Heart right ventricle (tissue), 16 donors: Measurements from ENCODE around the gene GATA1. TPM values are rescaled to one million over a fixed set of nuclear protein-coding genes. Genes with fewer than 3 reads are reported as not detected.

Source experiments
- ATAC-seq, 8 donors: fragments of 200-7000 bp; cut with Tn5 transposase; one replicate each; pipeline ENCODE4 v1.9.1; 2020; ENCODE audit warnings: mild to moderate bottlenecking in 8 of 8, moderate library complexity in 8 of 8, moderate number of reproducible peaks in 1 of 8
- DNase-seq, 2 donors: peaks; one replicate each; pipeline ENCODE4 v3.0.0-alpha.2; 2020
- H3K27ac ChIP-seq, 10 donors: fragments of 200-600 bp; sonication (generic) in 2 of 10; one replicate each; pipeline versions ENCODE4 v1.5.0 to v1.8.0; 2020 to 2022; ENCODE audit warnings: mild to moderate bottlenecking in 3 of 10
- H3K27me3 ChIP-seq, 7 donors: fragments of 200-600 bp; one replicate each; pipeline ENCODE4 v1.8.0; 2021 to 2022; ENCODE audit warnings: mild to moderate bottlenecking in 2 of 7
- H3K36me3 ChIP-seq, 9 donors: fragments of 200-600 bp; sonication (generic) in 1 of 9; one replicate each; pipeline versions ENCODE4 v1.5.0 to v1.8.0; 2020 to 2022; ENCODE audit warnings: mild to moderate bottlenecking in 2 of 9
- H3K4me1 ChIP-seq, 9 donors: fragments of 200-600 bp; sonication (generic) in 1 of 9; one replicate each; pipeline versions ENCODE4 v1.5.0 to v1.8.0; 2020 to 2022; ENCODE audit warnings: mild to moderate bottlenecking in 4 of 9
- H3K4me3 ChIP-seq, 10 donors: fragments of 200-600 bp; sonication (generic) in 2 of 10; one replicate each; pipeline versions ENCODE4 v1.5.0 to v1.8.0; 2020 to 2022; ENCODE audit warnings: mild to moderate bottlenecking in 7 of 10, moderate library complexity in 2 of 10
- H3K9me3 ChIP-seq, 11 donors: fragments of 200-600 bp in 10 of 11; sonication (generic) in 2 of 11; one replicate each; pipeline versions ENCODE4 v1.5.0 to v1.8.0; 2013 to 2022; ENCODE audit warnings: mild to moderate bottlenecking in 2 of 11, control low read depth in 1 of 11, moderate library complexity in 1 of 11
- WGBS, 2 donors: extraction: QIAGEN DNeasy Blood & Tissue Kit; methylation state at CpG; one replicate each; pipeline ENCODE4 v1.1.7; 2013; ENCODE audit warnings: inconsistent platforms in 1 of 2; 5-methylcytosine and 5-hydroxymethylcytosine counted together
- intact Hi-C, 10 donors: fragments of 100-400 bp; cut with DNase I; formaldehyde crosslinking; loops; one replicate each; pipeline versions ENCODE4 v1.11.1 to v1.14.2; 2022
- polyA plus RNA-seq, 2 donors: library from polyadenylated mRNA; stranded (reverse); fragments of 200-250 nt; gene quantifications; one replicate each; pipeline ENCODE4 v1.2.3, GENCODE V29; 2013
- total RNA-seq, 10 donors: library from RNA; stranded (reverse); fragmentation: NEBNext Ultra II Directional in 3 of 10; extraction: Animal tissue kit (Norgen Biotek cat#: 25700) in 3 of 10; gene quantifications; one replicate each; pipeline versions ENCODE4 v1.2.1 to v1.2.4, GENCODE V29; 2021 to 2023
- TF ChIP-seq, protein P1 (sequence below), 9 donors: fragments of 200-600 bp; sonication (generic) in 2 of 9; IDR thresholded peaks; one replicate each; pipeline versions ENCODE4 v1.5.0 to v1.8.0; 2021 to 2022; ENCODE audit warnings: antibody characterized with exemption in 9 of 9, mild to moderate bottlenecking in 5 of 9, moderate library complexity in 1 of 9
- donor health status: Arrhythmogenic right ventricular cardiomyopathy.
- donor health status: ischemic (EF 13 %, LVEDD 7.1; RV severe dilation, severe dysfunction).
- donor health status: healthy with polysubstance abuse.
- donor health status: DM: no; HTN: yes; CAD: no.
- donor health status: DM: no; HTN: no; CAD: no.
- donor health status: ischemic (EF 25% LVEDD 6.9; RV normal size, moderate dysfunction).
- donor health status: ischemic (EF 25% LVEDD 5.7; RV mildly dilated, moderate dysfunction).
- donor health status: healthy.
- donor health status: DM: yes; HTN: yes; CAD: no.
- donor health status: Ischemic cardiomyopathy.
- donor health status: ischemic (EF 35%, LVEDD 5.7; RV mildly dilated, moderate dysfunction).
- donor health status: nonischemic (EF 11% LVEDD 7.7; RV severe dilation, severe dysfunction).
- donor health status: DM: yes; HTN: yes; CAD: no.
- donor health status: PGD.
- donor health status: ischemic (EF 29% LVEDD 5.4; RV normal size, mild dysfunction).
- donor health status: nonischemic (EF 23%, LVEDD 6.1; RV moderate dilation, normal function).

GATA1 gene
- total and polyA plus RNA-seq, 12 donors, result 0.07 to 0.25 (median 0.23) TPM; not detected in 9

DNA sequence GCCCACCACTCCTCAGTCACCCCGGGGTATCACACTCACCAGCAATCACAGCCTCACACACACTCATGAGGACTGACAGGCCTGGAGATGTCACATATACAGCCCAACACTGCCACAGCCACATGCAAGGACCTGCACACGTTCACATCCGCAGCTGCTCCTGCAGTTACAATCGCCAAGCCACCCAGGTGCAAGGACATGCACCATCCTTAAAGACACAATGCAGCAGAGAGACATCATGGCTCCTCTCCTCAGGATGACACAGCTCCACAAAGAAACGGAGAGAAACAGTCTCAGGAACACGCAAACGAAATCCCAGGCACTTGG is 48.0 kb downstream of the GATA1 start:
- ATAC-seq (no peak), DNase-seq (no peak)
- 7 to 12% methylated on average over 7 of the region's 7 CpGs for WGBS, 2 donors
- H3K4me1 ChIP-seq, result no peaks in the 10 kb centered on the region
- H3K27me3 ChIP-seq, result peaks cover 0 to 83% (median 44%) of the 10 kb centered on the region in 7 donors
- no peaks in the 10 kb centered on the region for H3K36me3 ChIP-seq
- H3K4me3 ChIP-seq, result no peak overlapping the region
- H3K27ac ChIP-seq, result no peak overlapping the region
- no peaks in the 10 kb centered on the region for H3K9me3 ChIP-seq
- TF ChIP-seq, protein P1, sequence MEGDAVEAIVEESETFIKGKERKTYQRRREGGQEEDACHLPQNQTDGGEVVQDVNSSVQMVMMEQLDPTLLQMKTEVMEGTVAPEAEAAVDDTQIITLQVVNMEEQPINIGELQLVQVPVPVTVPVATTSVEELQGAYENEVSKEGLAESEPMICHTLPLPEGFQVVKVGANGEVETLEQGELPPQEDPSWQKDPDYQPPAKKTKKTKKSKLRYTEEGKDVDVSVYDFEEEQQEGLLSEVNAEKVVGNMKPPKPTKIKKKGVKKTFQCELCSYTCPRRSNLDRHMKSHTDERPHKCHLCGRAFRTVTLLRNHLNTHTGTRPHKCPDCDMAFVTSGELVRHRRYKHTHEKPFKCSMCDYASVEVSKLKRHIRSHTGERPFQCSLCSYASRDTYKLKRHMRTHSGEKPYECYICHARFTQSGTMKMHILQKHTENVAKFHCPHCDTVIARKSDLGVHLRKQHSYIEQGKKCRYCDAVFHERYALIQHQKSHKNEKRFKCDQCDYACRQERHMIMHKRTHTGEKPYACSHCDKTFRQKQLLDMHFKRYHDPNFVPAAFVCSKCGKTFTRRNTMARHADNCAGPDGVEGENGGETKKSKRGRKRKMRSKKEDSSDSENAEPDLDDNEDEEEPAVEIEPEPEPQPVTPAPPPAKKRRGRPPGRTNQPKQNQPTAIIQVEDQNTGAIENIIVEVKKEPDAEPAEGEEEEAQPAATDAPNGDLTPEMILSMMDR (IDR thresholded peaks at IDR 0.05), result no peak
- intact Hi-C loops, result loop anchor here in 1 of 10 donors (10.0 kb wide), 1 partner anchor 60 kb away; no protein-coding TSS in a partner anchor

DNA sequence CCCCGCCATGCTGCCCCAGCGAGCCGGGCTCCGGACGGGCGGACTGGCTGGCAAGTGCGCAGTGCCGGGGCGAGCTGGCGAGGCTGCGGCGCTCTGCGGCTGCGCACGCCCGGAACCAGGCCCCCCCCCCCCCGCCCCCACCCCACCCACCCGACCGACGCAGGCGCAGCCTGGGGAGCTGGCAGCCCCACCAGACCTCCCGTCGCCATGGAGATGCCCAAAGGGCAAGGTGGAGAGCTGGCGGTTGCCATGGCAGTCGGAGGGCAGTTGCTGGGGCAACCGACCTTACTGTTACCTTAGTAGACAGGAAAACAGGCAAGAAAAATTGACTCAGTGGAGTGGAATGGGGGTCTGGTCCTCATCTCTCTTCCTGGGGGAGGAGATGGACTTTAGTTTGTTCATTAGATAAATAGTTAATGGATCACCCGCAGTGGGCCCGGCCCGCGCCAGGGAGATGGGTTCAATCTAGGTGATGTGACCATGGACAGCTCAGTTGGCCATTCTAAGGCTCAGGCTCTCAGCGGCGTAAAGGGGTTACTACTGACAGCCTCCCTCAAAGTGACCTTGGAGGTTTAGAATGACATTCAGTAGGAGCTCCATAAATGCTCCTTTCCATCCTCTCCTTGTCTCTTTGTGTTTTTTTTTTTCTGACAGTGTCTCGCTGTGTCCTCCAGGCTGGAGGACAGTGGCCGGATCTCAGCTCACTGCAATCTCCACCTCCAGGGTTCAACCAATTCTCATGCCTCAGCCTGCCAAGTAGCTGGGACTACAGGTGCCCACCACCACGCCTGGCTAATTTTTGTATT is 49.3 kb downstream of the GATA1 start, which contains the start of gene PCSK1N:
TSS of gene PCSK1N (minus strand) at position 87 of the 806 bp plus-strand sequence. CDS start at position 9, 78 bp downstream.
- Histone ChIP-seq H3K4me1 (no peaks in the 10 kb centered on the region), H3K27me3 (peaks cover 0 to 78% (median 40%) of the 10 kb centered on the region in 7 donors), H3K36me3 (no peaks in the 10 kb centered on the region), H3K4me3 (peak within 1 kb of the TSS in 6 of 10 donors; percentile 7 to 26 (median 19)), H3K27ac (no peak within 1 kb of the TSS), H3K9me3 (no peaks in the 10 kb centered on the region)
- intact Hi-C loops, result loop anchor here in 1 of 10 donors (10.0 kb wide), 1 partner anchor 61 kb away; no protein-coding TSS in a partner anchor
- WGBS, 2 donors, result 15 to 39% methylated on average over 14 to 34 of the region's 35 CpGs
- ATAC-seq (no peak), DNase-seq (no peak)
- TF ChIP-seq, protein P1 (IDR thresholded peaks at IDR 0.05), result no peak

DNA sequence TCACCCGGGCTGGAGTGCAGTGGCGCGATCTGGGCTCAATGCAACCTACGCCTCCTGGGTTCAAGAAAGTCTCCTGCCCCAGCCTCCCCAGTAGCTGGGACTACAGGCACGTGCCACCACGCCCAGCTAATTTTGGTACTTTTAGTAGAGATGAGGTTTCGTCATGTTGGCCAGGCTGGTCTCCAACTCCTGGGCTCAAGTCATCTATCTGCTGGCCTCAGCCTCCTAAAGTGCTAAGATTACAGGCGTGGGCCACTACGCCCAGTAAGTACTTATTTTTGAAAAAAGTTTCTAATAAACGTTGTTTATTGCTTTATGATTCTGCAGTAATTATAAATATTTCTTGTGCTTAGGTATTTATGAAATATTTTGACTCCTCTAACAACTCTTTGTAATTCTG is 53.3 kb downstream of the GATA1 start:
- WGBS, 2 donors, result 82 to 87% methylated on average over 6 to 10 of the region's 10 CpGs
- Histone ChIP-seq H3K36me3 (no peaks in the 10 kb centered on the region), H3K4me3 (no peak overlapping the region), H3K27ac (no peak overlapping the region), H3K9me3 (no peaks in the 10 kb centered on the region), H3K4me1 (no peaks in the 10 kb centered on the region), H3K27me3 (peaks cover 0 to 51% (median 10%) of the 10 kb centered on the region in 7 donors)
- TF ChIP-seq, protein P1 (IDR thresholded peaks at IDR 0.05), result no peak
- DNase-seq (no peak), ATAC-seq (no peak)
- intact Hi-C loops, result loop anchor here in 1 of 10 donors (10.0 kb wide), 1 partner anchor 65 kb away; no protein-coding TSS in a partner anchor

Other genes with a start within 250 kb of the GATA1 start
- gene TBC1D25, start 246.9 kb upstream of the GATA1 start, total RNA-seq, result 10 to 100 TPM; 14.7 to 22.6 (median 18.7) TPM
- 10 to 100 TPM in 1 of 2 donors, 1 to 10 TPM in 1; 6.1 to 11.1 TPM for gene TBC1D25, start 246.9 kb upstream of the GATA1 start, polyA plus RNA-seq
- gene RBM3, start 212.1 kb upstream of the GATA1 start, total RNA-seq, result 100 to 1,000 TPM in 8 of 10 donors, 10 to 100 TPM in 2; 60.0 to 204 (median 111) TPM
- 100 to 1,000 TPM in 1 of 2 donors, 10 to 100 TPM in 1; 99.6 to 127 TPM for gene RBM3, start 212.1 kb upstream of the GATA1 start, polyA plus RNA-seq
- gene WDR13, start 189.1 kb upstream of the GATA1 start, total RNA-seq, result 100 to 1,000 TPM; 121 to 176 (median 157) TPM
- gene WDR13, start 189.1 kb upstream of the GATA1 start, polyA plus RNA-seq, result 100 to 1,000 TPM; 292 to 352 TPM
- gene WAS, start 102.8 kb upstream of the GATA1 start, total RNA-seq, result 10 to 100 TPM in 1 of 10 donors, 1 to 10 TPM in 8, under 1 TPM in 1; 0.86 to 14.3 (median 1.7) TPM
- gene WAS, start 102.8 kb upstream of the GATA1 start, polyA plus RNA-seq, result 1 to 10 TPM; 1.9 TPM
- gene SUV39H1, start 89.9 kb upstream of the GATA1 start, total RNA-seq, result 1 to 10 TPM; 2.2 to 5.6 (median 3.1) TPM
- gene SUV39H1, start 89.9 kb upstream of the GATA1 start, polyA plus RNA-seq, result 1 to 10 TPM; 1.4 to 4.6 TPM
- gene GLOD5, start 24.8 kb upstream of the GATA1 start, total RNA-seq, result not detected
- not detected for gene GLOD5, start 24.8 kb upstream of the GATA1 start, polyA plus RNA-seq
- gene HDAC6, start 15.5 kb downstream of the GATA1 start, total RNA-seq, result 10 to 100 TPM; 28.4 to 45.6 (median 32.3) TPM
- 100 to 1,000 TPM in 1 of 2 donors, 10 to 100 TPM in 1; 31.7 to 102 TPM for gene HDAC6, start 15.5 kb downstream of the GATA1 start, polyA plus RNA-seq
- gene ERAS, start 39.9 kb downstream of the GATA1 start, total RNA-seq, result not detected
- gene ERAS, start 39.9 kb downstream of the GATA1 start, polyA plus RNA-seq, result under 1 TPM in 1 of 2 donors, not detected in 1; 0.04 TPM
- gene PCSK1N, start 49.0 kb downstream of the GATA1 start, total RNA-seq, result under 1 TPM in 5 of 10 donors, not detected in 5; 0.36 to 0.78 (median 0.39) TPM
- gene PCSK1N, start 49.0 kb downstream of the GATA1 start, polyA plus RNA-seq, result under 1 TPM in 1 of 2 donors, not detected in 1; 0.03 TPM
- gene TIMM17B, start 111.2 kb downstream of the GATA1 start, total RNA-seq, result 10 to 100 TPM; 58.3 to 73.4 (median 64.7) TPM
- gene TIMM17B, start 111.2 kb downstream of the GATA1 start, polyA plus RNA-seq, result 100 to 1,000 TPM in 1 of 2 donors, 10 to 100 TPM in 1; 75.1 to 100 TPM
- gene PQBP1, start 111.3 kb downstream of the GATA1 start, total RNA-seq, result 10 to 100 TPM; 41.2 to 75.5 (median 52.8) TPM
- gene PQBP1, start 111.3 kb downstream of the GATA1 start, polyA plus RNA-seq, result 100 to 1,000 TPM in 1 of 2 donors, 10 to 100 TPM in 1; 99.8 to 127 TPM
- 10 to 100 TPM in 8 of 10 donors, 1 to 10 TPM in 2; 9.0 to 18.2 (median 12.4) TPM for gene SLC35A2, start 125.1 kb downstream of the GATA1 start, total RNA-seq
- gene SLC35A2, start 125.1 kb downstream of the GATA1 start, polyA plus RNA-seq, result 10 to 100 TPM in 1 of 2 donors, 1 to 10 TPM in 1; 6.4 to 27.7 TPM
- gene PIM2, start 132.4 kb downstream of the GATA1 start, total RNA-seq, result 10 to 100 TPM in 1 of 10 donors, 1 to 10 TPM in 9; 2.0 to 14.0 (median 3.3) TPM
- 1 to 10 TPM; 1.8 to 3.9 TPM for gene PIM2, start 132.4 kb downstream of the GATA1 start, polyA plus RNA-seq
- gene OTUD5, start 171.0 kb downstream of the GATA1 start, total RNA-seq, result 10 to 100 TPM; 17.9 to 27.3 (median 24.7) TPM
- gene OTUD5, start 171.0 kb downstream of the GATA1 start, polyA plus RNA-seq, result 10 to 100 TPM; 25.4 to 26.6 TPM
- 1 to 10 TPM in 1 of 10 donors, under 1 TPM in 9; 0.13 to 1.7 (median 0.32) TPM for gene KCND1, start 185.3 kb downstream of the GATA1 start, total RNA-seq
- under 1 TPM; 0.44 to 0.48 TPM for gene KCND1, start 185.3 kb downstream of the GATA1 start, polyA plus RNA-seq
- gene GRIPAP1, start 215.7 kb downstream of the GATA1 start, total RNA-seq, result 10 to 100 TPM; 16.2 to 26.0 (median 21.9) TPM
- gene GRIPAP1, start 215.7 kb downstream of the GATA1 start, polyA plus RNA-seq, result 10 to 100 TPM; 16.6 to 34.1 TPM